Activated T-cell treated with anti-CD3 and anti-CD28 coated beads, Interleukin-2, amount 50 U/mL, for 1 hour (primary cell): ENCODE measurements around the gene ACOXL.
"Not testable (repeated sequence)": the region's sequence is repeated elsewhere in the genome, so short reads cannot be mapped to it uniquely, and the experiment has no call there.

ENCODE experiments used
- DNase-seq: peaks from one replicate; pipeline ENCODE4 v3.0.0-alpha.2; 2020

The ACOXL gene

DNA sequence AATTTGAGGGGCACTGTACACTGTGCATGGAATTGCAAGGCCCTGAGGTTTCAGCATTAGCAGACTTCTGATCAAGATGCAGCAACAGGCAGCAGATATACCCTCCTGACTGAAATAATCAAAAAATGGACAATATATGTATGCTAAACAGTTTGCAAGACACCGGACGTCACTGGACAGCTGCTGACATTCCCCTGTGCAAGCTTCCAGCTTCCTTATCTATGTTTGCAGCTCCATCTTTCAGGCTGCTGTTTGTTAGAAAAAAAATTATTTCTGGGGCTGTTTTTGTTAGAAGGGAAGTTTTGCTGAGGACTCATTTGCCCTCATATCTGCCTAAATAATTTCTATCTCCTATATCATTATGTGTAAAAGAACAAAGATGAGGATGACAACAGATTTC is 208.9 kb downstream of the ACOXL start:
- DNase-seq: no peak

- DNase-seq: no peak
These were observed 210.8 kb downstream of the ACOXL start for GRCh38 chr2:110943070-110943634.

DNA sequence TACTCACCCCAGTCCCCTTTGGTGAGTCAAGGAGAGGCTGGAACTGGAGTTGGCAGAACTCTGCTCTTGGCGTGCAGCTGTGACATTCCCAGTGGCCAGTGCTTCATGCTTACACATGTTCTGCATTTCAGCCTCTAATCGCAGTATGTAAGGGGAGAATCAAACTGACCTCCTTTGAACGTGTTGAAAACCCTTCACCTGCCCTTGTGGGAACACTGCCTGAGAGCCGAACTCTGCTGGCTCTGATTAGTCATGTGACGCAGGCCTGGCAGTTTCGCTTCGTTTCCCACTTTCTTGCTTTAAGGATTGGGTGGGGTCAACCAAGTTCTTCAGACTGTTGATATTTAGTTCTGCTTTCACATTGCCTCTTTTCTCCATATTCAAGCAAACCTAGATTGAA is 214.5 kb downstream of the ACOXL start:
- DNase-seq: no peak

DNA sequence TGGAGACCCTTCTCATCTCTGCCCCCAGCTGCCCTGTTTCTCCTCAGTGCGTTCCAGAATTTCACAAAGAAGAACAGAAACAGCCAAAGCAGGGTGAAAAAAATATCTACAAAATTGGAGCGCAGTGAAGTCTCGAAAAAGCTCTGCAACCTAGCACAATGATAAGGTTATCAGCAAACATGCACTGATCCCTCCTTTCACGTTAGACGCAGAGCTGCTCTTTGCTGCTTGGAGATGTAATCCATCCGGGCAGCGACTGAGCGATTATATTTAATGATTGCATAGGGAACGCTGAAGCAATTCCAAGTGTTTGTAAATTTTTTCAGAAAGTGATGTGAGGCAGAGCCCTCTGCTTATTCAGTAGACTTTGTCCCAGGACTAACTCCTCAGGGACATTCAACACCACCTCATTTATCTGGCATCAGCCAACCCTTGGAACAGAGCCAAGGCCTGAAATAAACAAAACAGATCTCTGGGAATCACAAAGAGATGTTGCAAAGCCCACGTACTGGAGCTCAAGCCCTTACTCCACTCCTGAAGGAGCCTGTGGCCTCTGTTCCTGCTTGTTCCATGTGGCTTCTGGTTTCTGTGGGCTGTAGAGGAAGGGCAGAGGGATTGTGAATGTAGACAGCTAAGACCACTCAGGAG is 215.8 kb downstream of the ACOXL start:
- no peak for DNase-seq

DNA sequence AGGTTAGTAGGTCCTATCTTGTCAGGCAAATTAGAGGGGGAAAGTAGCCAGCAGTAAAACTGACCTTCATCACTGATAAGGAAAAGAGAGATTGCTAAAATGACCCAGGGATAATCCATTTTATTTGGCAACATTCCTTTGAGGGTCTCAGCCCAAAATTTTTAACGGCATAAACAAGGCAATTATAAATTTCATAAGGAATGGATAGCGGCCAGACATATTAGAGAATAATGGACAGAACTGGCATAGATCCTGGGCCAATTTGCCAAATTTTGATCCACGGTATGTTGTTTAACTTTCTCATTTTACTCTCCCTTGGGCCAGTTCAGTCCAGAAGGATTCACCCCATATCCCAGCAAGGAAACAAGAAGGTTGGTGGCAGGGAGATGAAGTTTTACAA is 217.9 kb downstream of the ACOXL start:
- DNase-seq: no peak

GRCh38 chr2:110955045-110955444 is 222.7 kb downstream of the ACOXL start:
- no peak for DNase-seq

DNA sequence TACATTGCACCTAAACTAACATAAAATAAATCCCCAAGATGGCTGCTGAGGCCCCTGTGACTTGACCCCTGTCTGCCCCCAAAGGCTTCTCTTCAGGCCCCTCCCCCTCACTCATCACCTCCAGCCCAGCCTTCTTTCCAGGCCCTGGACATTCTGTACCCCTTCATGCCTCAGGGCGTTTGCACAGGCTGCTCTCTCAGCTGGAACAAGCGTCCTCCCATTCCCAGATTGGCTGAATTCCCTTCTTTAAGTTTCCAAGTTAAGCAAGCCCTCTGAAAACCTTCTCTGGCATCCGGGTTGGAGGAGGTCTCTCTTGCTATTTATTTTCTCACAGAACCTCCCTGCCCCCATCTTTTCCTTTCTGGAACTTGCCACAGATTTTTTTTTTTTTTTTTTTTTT is 223.2 kb downstream of the ACOXL start:
- DNase-seq: no peak

DNA sequence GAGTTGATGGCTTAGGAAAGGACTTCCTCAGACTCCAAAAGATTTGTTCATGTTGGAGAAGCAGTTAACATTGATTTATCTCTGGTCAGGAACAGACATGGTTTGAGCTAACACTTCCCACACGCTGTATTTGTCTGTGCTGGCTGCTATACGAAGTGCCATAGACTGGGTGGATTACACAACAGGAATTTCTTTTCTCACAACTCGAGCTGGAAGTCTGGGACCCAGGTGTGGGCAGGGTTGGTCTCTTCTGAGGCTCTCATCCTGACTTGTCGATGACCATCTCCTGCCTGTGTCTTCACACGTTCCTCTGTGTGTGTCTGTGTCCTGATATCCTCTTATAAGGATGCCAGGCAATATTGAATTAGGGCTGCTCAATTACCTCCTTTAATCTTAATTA is 224.9 kb downstream of the ACOXL start:
- no peak for DNase-seq

DNA sequence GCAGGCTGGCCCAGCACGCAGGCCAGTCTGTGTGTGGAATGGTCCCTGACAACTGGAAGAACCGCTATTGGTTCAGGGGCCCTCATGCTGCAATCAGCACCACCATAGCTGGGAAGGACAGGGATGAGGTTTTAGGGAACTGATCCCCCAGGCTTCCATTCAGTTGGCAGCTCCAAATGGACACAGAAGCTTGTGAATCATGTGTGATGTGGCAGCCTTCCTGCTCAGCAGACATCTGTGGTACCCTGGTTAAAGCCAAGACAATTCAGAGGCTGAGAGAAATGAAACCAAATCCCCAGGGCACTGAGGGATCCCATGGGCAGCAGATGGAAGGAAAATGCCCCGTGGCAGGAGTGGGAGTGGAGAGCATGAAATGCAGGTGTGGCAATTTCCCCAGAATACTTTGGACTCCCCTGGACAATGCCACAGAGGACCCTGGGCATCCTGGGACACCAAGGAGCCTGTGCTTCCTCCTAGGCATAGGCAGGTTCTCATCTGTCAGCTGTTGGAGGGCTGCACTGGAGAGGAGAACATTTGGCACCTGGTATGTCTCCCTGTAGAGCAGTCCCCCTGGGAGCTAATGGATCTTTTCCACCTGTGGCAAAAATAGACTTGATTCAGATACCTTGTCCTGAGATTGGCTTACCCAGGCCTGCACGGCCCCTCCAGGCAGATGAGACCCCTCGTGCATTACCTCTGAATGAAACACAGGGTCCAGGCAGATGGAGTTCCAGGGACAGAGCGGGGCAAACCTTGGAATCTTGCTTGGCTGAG is 226.2 kb downstream of the ACOXL start:
- DNase-seq: no peak

GRCh38 chr2:110959198-110959597 is 226.8 kb downstream of the ACOXL start:
- DNase-seq: no peak

GRCh38 chr2:110960281-110960680 is 227.9 kb downstream of the ACOXL start:
- no peak for DNase-seq

- DNase-seq: no peak
These were observed 228.6 kb downstream of the ACOXL start for GRCh38 chr2:110960954-110961353.

- not testable (repeated sequence) for DNase-seq
These were observed 229.3 kb downstream of the ACOXL start for GRCh38 chr2:110961643-110962042.

GRCh38 chr2:110969696-110970095 is 237.3 kb downstream of the ACOXL start:
- no peak for DNase-seq

DNA sequence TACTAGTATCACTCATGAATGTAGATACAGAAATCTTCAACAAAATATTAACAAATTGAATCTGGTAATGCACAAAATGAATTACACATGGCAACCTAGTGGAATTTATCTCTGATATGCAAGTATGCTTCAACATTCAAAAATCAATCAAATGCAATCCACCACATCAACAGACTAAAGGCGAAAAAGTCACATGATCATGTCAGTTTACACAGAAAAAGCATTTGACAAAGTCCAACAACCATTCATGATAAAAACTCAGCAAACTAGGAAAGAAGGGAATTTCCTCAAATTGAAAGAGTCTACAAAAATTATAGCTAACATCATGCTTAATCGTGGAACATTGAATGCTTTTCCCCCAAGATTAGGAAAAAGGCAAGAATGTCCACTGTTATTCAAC is 237.8 kb downstream of the ACOXL start:
- no peak for DNase-seq

- no peak for DNase-seq
These were observed 239.4 kb downstream of the ACOXL start for GRCh38 chr2:110971811-110972210.

DNA sequence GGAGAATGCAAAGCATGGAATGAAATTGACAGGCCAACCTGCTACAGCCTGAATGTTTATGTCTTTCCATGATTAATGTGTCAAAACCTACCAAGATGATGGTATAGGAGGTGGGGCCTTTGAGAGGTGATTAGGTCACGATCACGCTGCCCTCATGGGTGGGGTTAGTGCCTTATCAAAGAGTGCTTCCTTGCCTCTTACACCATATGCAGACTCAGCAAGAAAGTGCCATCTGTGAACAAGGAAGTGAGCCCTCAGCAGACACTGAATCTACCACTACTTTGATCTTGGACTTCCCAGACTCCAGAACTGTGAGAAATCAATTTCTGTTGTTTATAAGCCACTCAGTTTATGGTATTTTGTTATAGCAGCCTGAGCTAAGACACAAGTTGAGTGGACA is 240.9 kb downstream of the ACOXL start:
- no peak for DNase-seq

DNA sequence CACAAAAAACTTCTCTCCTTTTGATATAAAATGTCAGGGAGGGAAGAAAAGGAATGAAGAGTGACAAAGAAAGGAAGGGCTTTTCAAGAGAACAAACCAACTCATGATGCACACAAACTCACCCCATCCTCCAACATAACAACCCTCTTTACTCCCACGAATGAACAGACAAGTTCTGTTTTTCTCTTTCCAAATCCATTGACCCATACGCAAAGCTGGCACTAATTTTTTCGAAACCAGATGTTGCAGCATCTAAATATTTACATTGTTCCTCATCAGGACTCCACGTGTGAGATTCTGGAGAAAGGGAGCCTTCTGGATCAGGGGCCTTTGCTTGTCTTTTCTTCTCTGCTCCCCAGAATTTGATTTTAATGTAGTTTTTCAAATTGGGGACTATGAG is 245.0 kb downstream of the ACOXL start:
- DNase-seq: no peak

DNA sequence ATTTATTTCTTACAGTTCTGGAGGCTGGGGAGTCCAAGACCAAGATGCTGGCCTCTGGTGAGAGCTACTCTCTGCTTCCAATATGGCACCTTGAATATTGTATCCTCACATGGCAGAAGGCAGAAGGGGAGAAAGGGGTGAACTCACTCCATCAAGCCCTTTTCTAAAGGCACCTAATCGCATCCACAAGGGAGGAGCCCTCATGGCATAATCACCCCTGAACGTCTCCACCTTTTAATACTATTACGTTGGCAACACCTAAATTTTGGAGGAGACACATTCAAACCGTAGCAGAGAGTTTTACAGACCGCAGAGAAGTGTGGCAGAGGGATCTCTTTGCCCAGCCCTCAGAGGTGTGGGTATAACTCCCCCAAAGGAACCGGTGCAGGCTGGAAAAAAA is 245.8 kb downstream of the ACOXL start:
- no peak for DNase-seq

- DNase-seq: no peak
These were observed 246.5 kb downstream of the ACOXL start for GRCh38 chr2:110978756-110979470.

DNA sequence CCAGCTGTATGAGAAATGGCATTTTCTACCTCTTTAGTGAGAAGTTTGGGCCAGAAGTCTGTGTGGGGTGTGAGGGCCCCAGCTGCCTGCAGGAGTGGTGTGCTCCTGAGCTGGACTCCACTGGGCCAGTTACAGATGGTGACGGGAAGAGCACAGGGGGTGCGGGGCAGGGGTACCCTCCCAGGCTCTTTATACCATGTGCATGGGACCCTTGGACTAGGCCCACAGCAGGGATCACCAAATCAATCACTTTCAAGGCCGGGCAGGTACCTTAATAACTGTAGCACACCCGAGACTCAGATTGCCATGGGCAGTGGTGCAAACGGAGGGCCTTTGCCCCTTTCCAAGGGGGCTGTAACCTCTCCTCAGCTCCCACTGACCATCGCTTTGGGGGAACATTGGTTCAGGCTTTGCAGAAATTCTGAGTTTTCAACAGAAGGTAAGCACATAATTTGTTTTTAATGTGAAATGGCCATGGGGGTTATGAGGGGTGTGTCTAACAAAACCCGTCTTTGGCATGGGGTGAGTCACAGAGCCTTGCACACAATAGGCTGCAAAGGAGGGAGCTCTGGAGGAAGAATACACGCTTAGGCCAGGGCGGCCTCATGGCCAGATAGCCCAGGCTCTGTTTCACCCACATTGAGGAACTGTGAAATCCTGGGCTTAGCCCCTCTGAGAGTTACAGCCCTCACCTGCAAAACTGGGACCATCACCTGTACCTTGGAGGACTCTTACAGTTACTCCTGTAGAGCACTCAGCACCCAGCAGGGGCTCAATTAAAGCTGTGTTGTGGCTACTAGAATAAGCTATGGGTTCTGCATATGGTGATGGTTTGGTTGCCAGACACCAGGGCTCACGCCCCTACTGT is 247.3 kb downstream of the ACOXL start:
- no peak for DNase-seq

DNA sequence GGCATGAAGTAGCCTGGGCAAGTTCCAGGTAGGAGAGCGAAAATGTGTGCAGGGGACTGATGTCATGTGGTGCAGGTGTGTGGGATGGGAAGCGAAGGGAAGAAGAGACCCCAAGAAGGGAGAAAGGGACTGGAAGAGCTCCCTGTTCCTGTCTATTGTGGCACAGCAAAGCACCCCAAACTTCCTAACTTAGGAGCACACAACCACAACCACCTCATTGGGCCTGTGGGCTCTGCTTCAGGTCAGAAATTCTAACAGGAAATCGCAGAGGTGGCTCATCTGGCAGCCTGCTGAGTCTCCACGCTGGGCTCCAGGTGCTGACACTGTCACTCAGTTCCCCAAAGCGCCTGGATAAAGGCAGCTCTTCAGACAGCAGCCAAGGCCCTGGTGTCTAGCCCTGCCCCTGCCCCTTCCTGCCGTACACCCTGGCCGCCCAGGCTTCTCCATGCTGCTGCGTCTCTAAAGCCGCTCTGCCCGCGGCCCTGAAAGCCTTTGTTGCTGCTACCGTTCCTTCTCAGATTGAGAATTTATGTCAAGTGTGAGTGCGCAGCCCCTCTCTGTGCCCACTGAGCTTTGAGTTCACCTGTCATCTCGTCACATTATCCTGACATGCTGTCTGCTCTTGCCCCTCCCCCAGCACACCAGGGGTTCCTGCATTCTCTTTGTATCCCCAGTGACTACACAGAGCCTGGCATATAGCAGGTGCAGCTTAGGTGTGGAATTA is 248.1 kb downstream of the ACOXL start:
- DNase-seq: no peak
